HG03432 (cell line): ENCODE data around the gene NEK5.

Experiments
- ATAC-seq: cut with Tn5 transposase; IDR thresholded peaks from one replicate; pipeline ENCODE4 v1.9.1; 2021; ENCODE audit warnings: mild to moderate bottlenecking, moderate library complexity; ENCODE audit not compliant: unreplicated experiment

The NEK5 gene

GRCh38 chr13:52011632-52012511 lies 117.0 kb downstream of the NEK5 start, which contains the start of gene ALG11:
ALG11 (plus strand) TSS chr13:52012398; CDS start chr13:52012419, 21 bp downstream.
- ATAC-seq = peak; percentile 100

- ATAC-seq = peak; percentile 6
These were observed 117.8 kb downstream of the NEK5 start, which contains the start of gene ATP7B for GRCh38 chr13:52010890-52011631. ATP7B (minus strand) TSS chr13:52011450; CDS start chr13:52011337, 113 bp downstream.

DNA sequence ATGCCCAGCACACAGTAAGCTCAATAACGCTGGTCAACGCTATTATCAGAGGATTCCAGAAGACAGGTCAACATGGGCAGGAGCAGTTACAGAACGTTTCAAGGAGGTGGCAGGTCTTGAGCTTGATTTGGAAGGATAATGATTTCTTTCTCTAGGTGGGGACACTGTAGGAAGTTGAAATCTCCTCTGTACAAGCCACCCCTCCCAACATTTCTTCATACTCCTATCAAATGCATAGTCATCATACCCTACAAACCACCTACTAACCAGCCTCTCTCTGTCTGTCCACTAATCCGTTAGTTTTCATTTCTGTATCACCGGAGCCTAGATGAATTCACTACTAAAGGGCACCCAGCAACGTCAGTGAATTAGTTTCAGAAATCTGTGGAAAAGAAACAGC lies 118.9 kb downstream of the NEK5 start:
- no peak for ATAC-seq

DNA sequence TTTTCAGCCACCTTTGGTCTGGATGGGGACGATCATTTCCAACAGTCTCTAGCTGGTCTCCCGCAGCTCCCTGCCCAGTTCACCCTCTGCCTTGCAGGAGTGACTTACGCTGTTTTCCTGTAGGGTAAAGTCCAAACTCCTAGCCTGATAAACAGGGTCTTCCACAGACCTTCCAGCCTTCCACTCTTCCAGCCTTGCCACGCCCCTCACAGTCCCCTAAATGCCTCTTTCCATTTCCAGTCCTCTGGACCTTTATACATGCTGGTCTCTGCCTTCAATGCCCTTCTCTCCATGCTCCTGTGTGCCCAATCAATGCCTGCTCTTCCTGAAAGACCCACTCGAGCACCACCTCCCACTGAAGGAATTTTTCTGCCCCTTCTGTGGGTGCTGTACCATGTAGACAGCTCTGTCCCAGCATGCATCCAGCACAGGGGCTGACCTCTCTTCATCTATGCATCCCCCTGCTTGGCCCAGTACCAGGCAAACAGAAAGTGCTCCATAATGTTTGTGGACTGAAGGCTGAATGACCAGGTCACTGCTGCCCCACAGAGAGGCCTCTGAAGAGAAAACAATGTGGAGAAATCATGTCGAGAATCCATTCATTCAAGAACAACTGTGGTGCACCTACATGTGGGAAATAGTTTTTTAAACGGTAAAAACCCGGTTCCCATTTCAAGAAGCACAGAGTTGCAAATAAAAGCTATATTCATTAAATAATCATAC lies 122.2 kb downstream of the NEK5 start:
- no peak for ATAC-seq

DNA sequence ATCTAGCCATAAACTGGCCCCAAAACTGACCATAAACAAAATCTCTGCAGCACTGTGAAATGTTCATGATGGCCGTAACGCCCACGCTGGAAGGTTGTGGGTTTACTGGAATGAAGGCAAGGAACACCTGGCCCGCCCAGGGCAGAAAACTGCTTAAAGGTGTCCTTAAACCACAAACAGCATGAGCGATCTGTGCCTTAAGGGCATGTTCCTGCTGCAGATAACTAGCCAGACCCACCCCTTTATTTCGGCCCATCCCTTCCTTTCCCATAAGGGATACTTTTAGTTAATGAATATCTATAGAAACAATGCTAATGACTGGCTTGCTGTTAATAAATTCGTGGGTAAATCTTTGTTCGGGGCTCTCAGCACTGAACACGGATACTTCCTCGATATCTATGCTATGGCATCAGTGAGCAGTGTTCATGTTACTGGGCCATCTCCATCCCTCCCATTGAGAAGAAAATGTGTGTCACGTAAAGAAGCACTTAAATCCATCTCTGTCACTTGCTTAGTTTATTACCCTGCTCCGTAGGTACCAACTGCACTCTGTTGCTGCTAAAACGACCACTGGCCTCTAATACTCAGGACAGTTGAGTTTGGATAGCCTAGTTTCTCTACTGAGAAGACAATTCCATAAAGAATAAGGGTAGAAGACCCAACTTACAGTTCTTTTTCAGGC lies 122.9 kb downstream of the NEK5 start:
- ATAC-seq = no peak

DNA sequence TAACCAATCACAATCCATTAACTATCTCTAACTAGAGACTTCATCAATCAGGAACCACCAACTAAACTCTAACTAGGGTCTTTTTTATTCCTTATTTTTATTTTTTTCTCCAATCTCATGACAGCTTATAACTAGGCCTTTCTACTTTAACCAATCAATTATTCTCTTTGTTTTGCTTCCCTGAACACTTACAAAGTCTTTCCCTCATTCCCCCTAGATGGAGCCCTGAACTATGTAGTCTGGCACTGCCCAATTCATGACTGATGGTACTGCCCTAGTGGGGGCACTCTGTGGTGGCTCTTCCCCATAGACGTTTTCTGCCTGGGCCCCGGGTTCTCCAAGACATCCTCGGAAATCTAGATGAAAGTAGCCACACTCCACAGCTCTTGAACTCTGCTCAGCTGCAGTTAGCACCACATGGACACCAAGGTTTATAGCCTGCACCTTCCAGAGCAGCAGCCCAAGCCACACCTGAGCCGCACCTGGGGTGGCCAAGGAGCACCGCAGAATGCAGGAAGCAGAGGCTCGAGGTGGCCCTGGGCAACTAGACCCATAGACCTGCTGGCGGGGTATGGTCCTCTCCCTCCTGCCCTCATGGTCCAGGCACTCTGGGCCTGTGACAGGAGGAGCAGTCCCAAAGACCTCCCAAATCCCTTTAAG lies 124.2 kb downstream of the NEK5 start:
- no peak for ATAC-seq

DNA sequence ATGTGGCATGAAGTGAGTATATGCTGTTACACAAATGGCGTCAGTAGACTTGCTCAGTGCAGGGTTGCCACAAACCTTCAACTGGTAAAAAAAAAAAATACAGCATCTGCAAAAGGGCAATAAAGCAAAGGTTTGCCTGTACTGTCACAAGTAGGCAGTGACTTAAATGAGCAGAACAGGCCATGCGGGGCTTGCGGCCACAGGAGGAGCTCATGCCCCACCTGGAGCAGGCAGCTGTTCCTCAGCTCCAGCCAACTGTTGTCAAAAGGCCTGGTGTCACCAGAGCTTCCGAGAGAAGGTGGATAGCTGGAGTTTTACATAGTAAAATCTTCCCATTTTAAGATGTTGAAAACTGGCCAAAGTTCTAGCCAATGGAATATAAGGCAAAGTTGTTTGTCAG lies 125.3 kb downstream of the NEK5 start:
- ATAC-seq = no peak

- ATAC-seq = no peak
These were observed 126.5 kb downstream of the NEK5 start for GRCh38 chr13:52002361-52002760.

DNA sequence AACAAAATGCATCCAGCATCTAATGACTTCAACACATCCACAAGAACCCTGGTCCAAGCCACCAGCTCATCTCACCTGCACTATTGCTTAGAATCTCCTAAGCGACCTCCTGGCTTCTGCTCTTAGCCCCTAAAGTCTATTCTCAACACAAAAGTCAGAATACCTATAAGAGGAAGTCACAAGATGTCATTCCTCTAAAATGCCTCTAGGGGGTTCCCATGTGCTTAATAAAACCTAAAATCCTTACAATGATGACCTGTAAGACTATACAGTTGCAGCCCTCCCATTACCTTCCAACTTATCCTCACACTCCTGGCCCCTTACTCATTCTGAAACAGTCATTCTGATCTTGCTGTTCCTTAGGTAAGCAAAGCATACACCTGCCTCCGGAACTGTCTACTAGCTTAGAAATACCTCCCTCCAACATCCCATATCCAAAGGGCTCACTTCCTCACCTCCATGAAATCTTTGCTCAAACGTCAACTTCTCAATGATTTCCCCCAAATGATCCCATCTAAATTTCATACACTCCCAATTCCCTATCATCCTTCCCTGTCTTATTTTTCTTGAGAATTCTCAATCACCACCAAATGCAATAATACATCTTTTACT lies 127.6 kb downstream of the NEK5 start:
- peak; percentile 87 for ATAC-seq

- no peak for ATAC-seq
These were observed 129.0 kb downstream of the NEK5 start for GRCh38 chr13:51999921-52000320.

GRCh38 chr13:51999510-51999911 lies 129.4 kb downstream of the NEK5 start:
- ATAC-seq = no peak

GRCh38 chr13:51998723-51999509 lies 130.0 kb downstream of the NEK5 start:
- no peak for ATAC-seq

DNA sequence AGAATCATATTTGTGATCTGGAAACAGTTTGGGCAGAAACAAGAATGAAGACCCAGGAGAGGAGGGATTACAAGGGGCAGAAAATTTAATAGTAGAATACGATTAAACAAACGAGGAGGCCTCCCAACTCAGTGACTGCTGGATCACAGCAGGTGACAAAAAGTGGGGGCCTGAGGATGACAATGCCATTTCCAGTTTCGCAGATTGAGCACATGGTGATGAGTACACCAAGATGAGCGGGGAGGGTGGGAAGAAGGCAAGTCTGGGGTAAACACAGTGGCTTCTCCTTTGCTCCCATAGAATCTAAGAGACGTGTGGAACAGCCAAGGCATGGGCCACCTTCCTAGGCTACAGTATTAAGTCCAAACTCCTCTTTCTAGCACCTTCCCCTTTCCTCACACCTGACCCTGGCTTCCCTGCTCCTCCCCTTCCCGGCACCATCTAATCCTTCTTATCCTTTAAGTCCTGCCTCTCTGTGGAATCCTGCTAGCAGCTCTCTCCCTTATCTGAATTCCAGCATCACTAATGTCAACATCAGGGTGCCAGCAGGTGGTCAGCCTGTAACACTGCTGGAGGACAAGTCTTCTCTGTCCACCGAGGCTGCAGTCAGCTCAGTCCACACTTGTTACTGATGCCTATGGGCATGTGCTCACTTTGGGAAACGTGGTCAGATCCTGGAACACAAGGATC lies 131.1 kb downstream of the NEK5 start:
- ATAC-seq = no peak

DNA sequence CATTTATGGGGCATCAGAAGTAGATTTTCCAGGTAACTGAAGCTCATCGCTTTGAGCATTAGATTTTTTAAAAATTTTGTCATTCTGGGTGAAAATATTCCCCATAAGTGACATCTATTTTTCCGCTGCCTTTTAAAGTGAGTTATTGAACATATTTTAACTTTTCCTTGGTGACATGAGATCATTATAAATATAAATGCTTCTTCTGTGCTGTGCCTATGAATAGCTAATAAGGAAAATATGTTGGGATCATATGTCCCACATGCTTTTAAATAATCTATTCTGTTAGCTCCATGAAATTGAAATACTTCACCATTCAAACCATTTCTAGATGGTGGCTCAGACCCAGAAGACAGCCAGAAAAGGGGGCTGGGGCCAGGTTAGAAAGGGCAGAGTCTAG lies 131.7 kb downstream of the NEK5 start:
- ATAC-seq = no peak

DNA sequence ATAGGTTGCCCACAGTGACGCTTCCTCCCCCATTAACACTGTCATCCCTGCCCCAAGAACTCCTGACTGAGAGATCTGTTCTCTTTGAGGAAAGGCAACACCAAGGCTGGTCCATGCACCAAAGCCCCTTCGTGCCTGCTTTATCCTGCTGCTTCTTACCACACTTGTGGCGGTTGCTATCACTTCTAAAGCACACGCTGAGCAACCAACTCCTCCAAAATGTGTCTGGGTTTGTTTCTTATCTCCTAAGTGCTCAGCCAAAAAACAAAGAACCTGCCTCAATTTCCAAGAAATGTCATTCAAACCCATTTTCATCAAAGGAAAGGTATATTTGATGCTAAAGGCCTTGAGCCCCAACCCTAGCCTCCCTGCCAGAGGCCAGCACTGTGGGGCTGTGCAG lies 132.2 kb downstream of the NEK5 start:
- no peak for ATAC-seq

- no peak for ATAC-seq
These were observed 133.0 kb downstream of the NEK5 start for GRCh38 chr13:51995677-51996551.

DNA sequence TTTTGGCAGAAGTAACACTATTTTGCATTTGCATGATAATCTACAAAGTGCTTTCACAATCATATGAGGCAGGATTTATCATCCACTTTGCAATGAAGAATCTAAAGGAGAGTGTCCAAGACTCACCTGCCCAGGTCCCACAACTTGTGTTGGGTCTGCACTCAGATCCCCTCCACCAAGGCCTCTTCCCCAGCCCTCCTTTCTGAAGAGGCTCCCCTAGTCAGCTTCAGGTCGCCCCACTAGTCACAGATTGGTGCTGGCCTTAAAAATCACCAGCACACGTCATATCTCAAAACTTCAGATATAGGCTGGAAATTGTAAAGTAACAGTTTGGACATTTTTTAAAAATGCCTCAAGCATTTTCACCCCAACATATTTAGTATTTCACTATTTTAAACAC lies 135.2 kb downstream of the NEK5 start:
- no peak for ATAC-seq
